GM06990 (cell line): Measurements from ENCODE around the gene LRRTM4.

Experiments used
- DNase-seq: peaks from one replicate; pipeline ENCODE4 v3.0.0-alpha.2; 2011; ENCODE audit not compliant: insufficient read length; ENCODE audit errors: extremely low read depth
- H3K27me3 ChIP-seq: replicated peaks from 2 replicates; pipeline ENCODE4 v1.6.0; 2011; ENCODE audit warnings: low read length; ENCODE audit not compliant: control insufficient read depth, insufficient read depth
- H3K36me3 ChIP-seq: 2 replicates; pipeline ENCODE4 v1.5.1; 2011; ENCODE audit warnings: low read length; ENCODE audit not compliant: control insufficient read depth, insufficient read depth
- H3K4me3 ChIP-seq: replicated peaks from 2 replicates; pipeline ENCODE4 v1.5.1; 2011; ENCODE audit warnings: low read depth, mild to moderate bottlenecking, control low read depth, low read length
- CTCF ChIP-seq: IDR thresholded peaks from 2 replicates; pipeline ENCODE4 v1.5.1; 2011; ENCODE audit warnings: low read length, control low read depth, mild to moderate bottlenecking, inconsistent platforms; ENCODE audit not compliant: insufficient read depth, poor library complexity, severe bottlenecking

Gene LRRTM4

GRCh38 chr2:77294474-77294873 is 227.7 kb downstream of the LRRTM4 start:
- TF ChIP-seq CTCF: no peak
- Histone ChIP-seq H3K36me3 (no peaks in the 10 kb centered on the region), H3K27me3 (no peaks in the 10 kb centered on the region), H3K4me3 (no peak overlapping the region)
- DNase-seq: no peak

GRCh38 chr2:77284353-77284752 is 237.8 kb downstream of the LRRTM4 start:
- no peak overlapping the region for H3K4me3 ChIP-seq
- DNase-seq: no peak
- H3K36me3 ChIP-seq: no peaks in the 10 kb centered on the region
- TF ChIP-seq CTCF: no peak
- H3K27me3 ChIP-seq: no peaks in the 10 kb centered on the region

- Histone ChIP-seq H3K36me3 (no peaks in the 10 kb centered on the region), H3K4me3 (no peak overlapping the region), H3K27me3 (no peaks in the 10 kb centered on the region)
- no peak for TF ChIP-seq CTCF
- no peak for DNase-seq
These were observed 250.9 kb downstream of the LRRTM4 start for GRCh38 chr2:77271262-77271661.

GRCh38 chr2:77270433-77270832 is 251.7 kb downstream of the LRRTM4 start:
- no peak for TF ChIP-seq CTCF
- Histone ChIP-seq H3K4me3 (no peak overlapping the region), H3K27me3 (no peaks in the 10 kb centered on the region), H3K36me3 (no peaks in the 10 kb centered on the region)
- no peak for DNase-seq

- TF ChIP-seq CTCF: no peak
- DNase-seq: no peak
These were observed 253.6 kb downstream of the LRRTM4 start for GRCh38 chr2:77268626-77269025.

GRCh38 chr2:77232909-77233425 is 289.2 kb downstream of the LRRTM4 start:
- Histone ChIP-seq H3K27me3 (no peaks in the 10 kb centered on the region), H3K4me3 (no peak overlapping the region), H3K36me3 (no peaks in the 10 kb centered on the region)
- TF ChIP-seq CTCF: no peak
- DNase-seq: no peak

More at GRCh38 chr2:77268626-77269025, 253.6 kb downstream of the LRRTM4 start:
- no peak overlapping the region for H3K4me3 ChIP-seq
- H3K27me3 ChIP-seq: no peaks in the 10 kb centered on the region
- H3K36me3 ChIP-seq: no peaks in the 10 kb centered on the region
